HL-60 (cell line): ENCODE results near the gene COG1.

Experiments used
- DNase-seq, 2 experiments: peaks; one replicate each; pipeline ENCODE4 v3.0.0-alpha.2; 2010 to 2020; ENCODE audit warnings: low read depth in 1 of 2, low spot score in 1 of 2
- H3K27ac ChIP-seq: fragments of 250-450 bp; sonication (Bioruptor Pico); replicated peaks from 2 replicates; pipeline ENCODE4 v1.5.1; 2020; ENCODE audit warnings: mild to moderate bottlenecking, moderate library complexity
- H3K27me3 ChIP-seq: fragments of 250-450 bp; sonication (Bioruptor Pico); 2 replicates; pipeline ENCODE4 v1.5.1; 2021; ENCODE audit warnings: mild to moderate bottlenecking, moderate library complexity; ENCODE audit not compliant: insufficient read depth, poor library complexity, severe bottlenecking
- H3K4me3 ChIP-seq: replicated peaks from 2 replicates; pipeline ENCODE4 v1.5.1; 2011; ENCODE audit warnings: mild to moderate bottlenecking, control low read depth, low read length; ENCODE audit not compliant: insufficient read depth
- GABPA ChIP-seq: IDR thresholded peaks from 2 replicates; pipeline ENCODE4 v1.6.1; 2012; ENCODE audit warnings: low read depth
- POLR2AphosphoS5 ChIP-seq: IDR thresholded peaks from 2 replicates; pipeline ENCODE4 v1.6.1; 2012; ENCODE audit warnings: low read depth
- SPI1 ChIP-seq: IDR thresholded peaks from 2 replicates; pipeline ENCODE4 v1.6.1; 2012; ENCODE audit warnings: low read depth, mild to moderate bottlenecking, borderline replicate concordance
- TF ChIP-seq, protein P1 (sequence below): IDR thresholded peaks from one replicate; pipeline ENCODE4 v1.5.1; 2011; ENCODE audit warnings: low read length, control low read depth, inconsistent platforms; ENCODE audit not compliant: insufficient read depth
- TF ChIP-seq, protein P2 (sequence below): IDR thresholded peaks from 2 replicates; pipeline ENCODE4 v1.6.1; 2012; ENCODE audit warnings: low read depth; ENCODE audit not compliant: insufficient replicate concordance

The COG1 gene

DNA sequence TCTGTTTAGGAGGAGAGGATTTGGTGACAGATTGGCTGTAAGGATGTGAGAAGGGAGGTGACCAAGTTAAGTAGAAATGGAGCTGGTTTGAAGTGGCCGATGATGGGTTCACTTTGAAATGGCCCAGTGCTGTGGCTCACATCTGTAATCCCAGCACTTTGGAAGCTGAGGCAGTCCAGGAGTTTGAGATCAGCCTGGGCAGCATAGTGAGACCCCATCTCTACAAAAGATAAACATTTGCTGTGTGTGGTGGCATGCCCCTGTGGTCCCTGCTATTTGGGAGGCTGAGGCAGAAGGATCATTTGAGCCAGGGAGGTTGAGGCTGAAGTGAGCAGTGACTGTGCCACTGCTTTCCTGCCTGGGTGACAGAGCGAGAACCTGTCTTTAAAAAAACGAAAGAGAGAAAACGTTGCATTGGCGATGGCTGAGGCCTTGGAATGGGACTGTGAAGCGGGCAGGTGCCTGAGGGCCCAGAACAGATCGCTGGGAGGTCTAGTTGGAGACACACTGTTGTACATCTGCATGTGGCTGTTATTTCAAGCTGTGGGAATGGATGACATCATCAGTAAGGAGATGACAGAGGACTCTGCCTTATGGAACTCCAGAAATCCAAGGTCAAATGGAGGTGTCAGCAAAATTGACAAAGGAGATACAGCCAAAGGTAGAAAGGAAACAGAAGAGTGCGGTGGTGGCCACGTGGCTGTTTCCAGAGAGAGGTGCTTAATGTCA lies 5.5 kb downstream of the COG1 start:
- Histone ChIP-seq H3K4me3 (no peak overlapping the region), H3K27me3 (no peaks in the 10 kb centered on the region), H3K27ac (no peak overlapping the region)
- DNase-seq: no peak
- TF ChIP-seq SPI1 (no peak), GABPA (no peak), POLR2AphosphoS5 (no peak)
- TF ChIP-seq, protein P1, sequence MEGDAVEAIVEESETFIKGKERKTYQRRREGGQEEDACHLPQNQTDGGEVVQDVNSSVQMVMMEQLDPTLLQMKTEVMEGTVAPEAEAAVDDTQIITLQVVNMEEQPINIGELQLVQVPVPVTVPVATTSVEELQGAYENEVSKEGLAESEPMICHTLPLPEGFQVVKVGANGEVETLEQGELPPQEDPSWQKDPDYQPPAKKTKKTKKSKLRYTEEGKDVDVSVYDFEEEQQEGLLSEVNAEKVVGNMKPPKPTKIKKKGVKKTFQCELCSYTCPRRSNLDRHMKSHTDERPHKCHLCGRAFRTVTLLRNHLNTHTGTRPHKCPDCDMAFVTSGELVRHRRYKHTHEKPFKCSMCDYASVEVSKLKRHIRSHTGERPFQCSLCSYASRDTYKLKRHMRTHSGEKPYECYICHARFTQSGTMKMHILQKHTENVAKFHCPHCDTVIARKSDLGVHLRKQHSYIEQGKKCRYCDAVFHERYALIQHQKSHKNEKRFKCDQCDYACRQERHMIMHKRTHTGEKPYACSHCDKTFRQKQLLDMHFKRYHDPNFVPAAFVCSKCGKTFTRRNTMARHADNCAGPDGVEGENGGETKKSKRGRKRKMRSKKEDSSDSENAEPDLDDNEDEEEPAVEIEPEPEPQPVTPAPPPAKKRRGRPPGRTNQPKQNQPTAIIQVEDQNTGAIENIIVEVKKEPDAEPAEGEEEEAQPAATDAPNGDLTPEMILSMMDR: no peak
- TF ChIP-seq, protein P2, sequence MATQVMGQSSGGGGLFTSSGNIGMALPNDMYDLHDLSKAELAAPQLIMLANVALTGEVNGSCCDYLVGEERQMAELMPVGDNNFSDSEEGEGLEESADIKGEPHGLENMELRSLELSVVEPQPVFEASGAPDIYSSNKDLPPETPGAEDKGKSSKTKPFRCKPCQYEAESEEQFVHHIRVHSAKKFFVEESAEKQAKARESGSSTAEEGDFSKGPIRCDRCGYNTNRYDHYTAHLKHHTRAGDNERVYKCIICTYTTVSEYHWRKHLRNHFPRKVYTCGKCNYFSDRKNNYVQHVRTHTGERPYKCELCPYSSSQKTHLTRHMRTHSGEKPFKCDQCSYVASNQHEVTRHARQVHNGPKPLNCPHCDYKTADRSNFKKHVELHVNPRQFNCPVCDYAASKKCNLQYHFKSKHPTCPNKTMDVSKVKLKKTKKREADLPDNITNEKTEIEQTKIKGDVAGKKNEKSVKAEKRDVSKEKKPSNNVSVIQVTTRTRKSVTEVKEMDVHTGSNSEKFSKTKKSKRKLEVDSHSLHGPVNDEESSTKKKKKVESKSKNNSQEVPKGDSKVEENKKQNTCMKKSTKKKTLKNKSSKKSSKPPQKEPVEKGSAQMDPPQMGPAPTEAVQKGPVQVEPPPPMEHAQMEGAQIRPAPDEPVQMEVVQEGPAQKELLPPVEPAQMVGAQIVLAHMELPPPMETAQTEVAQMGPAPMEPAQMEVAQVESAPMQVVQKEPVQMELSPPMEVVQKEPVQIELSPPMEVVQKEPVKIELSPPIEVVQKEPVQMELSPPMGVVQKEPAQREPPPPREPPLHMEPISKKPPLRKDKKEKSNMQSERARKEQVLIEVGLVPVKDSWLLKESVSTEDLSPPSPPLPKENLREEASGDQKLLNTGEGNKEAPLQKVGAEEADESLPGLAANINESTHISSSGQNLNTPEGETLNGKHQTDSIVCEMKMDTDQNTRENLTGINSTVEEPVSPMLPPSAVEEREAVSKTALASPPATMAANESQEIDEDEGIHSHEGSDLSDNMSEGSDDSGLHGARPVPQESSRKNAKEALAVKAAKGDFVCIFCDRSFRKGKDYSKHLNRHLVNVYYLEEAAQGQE: no peak

DNA sequence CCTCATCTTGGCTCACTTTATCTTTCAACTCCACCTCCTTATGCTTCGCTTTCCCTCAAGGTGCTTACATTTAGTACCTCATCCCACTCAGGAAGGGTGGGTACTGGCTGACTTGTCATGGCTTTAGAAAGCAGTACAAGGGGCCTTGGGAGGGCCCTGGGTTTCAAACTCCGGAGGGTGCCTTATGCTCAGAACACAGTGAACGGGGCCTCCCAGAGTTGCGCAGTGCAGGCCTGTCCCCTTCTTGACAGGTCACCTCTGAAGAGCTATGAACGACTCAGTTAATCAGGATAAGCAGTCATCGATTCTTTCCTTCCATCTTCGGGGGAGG lies 6.0 kb downstream of the COG1 start:
- TF ChIP-seq, protein P2: no peak
- no peak for TF ChIP-seq GABPA
- TF ChIP-seq, protein P1: no peak
- no peak for TF ChIP-seq POLR2AphosphoS5
- TF ChIP-seq SPI1: no peak
- Histone ChIP-seq H3K27ac (no peak overlapping the region), H3K27me3 (no peaks in the 10 kb centered on the region), H3K4me3 (no peak overlapping the region)
- DNase-seq: no peak

DNA sequence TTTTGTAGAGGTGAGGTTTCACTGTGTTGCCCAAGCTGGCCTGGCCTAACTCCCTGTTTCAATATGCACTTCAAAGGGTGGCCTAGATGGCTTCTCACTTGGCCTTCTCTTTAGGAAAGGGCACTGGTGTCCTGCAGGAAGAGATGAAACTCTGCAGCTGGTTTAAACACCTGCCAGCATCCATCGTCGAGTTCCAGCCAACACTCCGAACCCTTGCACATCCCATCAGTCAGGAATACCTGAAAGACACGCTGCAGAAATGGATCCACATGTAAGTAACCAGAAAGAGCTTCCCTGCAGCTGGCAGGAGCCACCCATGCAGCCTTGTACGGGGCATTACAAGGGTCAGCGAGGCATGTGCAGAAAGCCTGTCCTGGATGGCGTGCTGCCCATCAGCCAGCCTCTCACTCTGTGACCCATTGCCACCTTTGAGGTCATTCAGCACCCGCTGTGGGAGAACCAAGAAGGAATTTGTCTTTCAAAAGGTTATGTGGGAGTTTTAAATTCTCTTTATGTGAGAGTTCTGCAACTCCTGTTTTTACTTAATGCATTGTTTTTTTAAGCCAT lies 7.0 kb downstream of the COG1 start:
- TF ChIP-seq SPI1 (no peak), POLR2AphosphoS5 (no peak), GABPA (no peak)
- TF ChIP-seq, protein P1: no peak
- TF ChIP-seq, protein P2: no peak
- no peak for DNase-seq
- H3K27me3 ChIP-seq: no peaks in the 10 kb centered on the region
- no peak overlapping the region for H3K27ac ChIP-seq
- no peak overlapping the region for H3K4me3 ChIP-seq
